GM19455 (cell line): ENCODE measurements around the gene RPS6KA3.

Experiments
- ATAC-seq: cut with Tn5 transposase; IDR thresholded peaks from one replicate; pipeline ENCODE4 v1.9.1; 2021; ENCODE audit not compliant: unreplicated experiment

RPS6KA3 gene

GRCh38 chrX:20111271-20111670 is 155.4 kb downstream of the RPS6KA3 start:
- ATAC-seq: no peak

GRCh38 chrX:20101934-20102581 is 164.7 kb downstream of the RPS6KA3 start:
- ATAC-seq: no peak
